Effector CD8-positive, alpha-beta T cell (primary cell): Measurements from ENCODE around the gene NOSIP.

Source experiments
- DNase-seq: peaks from one replicate; lab custom pipeline; 2025; lab: John Stamatoyannopoulos, UW

Gene NOSIP

DNA sequence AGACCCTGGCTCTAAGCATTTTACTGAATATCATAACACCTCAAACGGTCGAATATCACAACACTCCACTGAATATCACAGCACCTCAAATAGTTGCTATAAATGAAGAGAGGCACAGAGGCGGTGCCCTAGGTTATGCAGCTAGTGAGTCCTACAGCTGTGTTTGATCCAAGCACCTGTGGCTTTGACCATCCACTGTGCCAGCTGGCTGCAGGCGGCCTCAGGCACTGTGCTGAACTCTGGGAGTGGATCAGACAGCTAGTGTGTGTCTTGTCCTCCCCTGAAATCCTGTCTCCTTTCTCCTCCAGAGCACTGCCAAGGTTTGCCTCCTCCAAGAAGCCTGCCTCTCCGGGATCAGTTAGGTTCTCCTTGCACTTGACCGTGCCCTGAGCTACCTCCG, 7.3 kb downstream of the NOSIP start:
- DNase-seq = no peak

DNA sequence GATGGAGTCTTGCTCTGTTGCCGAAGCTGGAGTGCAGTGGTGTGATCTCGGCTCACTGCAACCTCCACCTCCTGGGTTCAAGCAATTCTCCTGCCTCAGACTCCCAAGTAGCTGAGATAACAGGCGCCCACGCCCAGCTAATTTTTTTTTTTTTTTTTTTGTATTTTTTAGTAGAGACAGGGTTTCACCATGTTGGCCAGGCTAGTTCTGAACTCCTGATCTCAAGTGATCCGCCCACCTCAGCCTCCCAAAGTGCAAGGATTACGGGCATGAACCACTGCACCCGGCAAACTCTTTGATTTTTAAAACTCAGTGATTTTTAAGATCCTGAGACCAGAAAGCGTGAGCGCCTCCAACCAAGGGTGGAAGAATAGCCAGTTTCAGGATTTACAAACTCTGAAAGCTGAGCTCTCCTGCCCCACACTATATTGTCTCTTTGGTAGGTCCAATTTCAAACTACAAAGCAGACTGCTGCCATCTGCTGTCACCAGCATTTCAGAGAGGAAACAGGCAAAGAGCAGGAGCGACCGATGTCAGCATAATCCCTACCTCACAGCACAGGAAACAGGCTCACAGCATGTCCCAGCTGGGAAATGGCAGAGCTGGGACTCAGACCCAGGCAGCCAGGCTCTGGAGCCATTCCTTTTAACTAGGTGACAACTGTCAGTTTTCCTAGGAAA, 9.2 kb downstream of the NOSIP start:
- no peak for DNase-seq

DNA sequence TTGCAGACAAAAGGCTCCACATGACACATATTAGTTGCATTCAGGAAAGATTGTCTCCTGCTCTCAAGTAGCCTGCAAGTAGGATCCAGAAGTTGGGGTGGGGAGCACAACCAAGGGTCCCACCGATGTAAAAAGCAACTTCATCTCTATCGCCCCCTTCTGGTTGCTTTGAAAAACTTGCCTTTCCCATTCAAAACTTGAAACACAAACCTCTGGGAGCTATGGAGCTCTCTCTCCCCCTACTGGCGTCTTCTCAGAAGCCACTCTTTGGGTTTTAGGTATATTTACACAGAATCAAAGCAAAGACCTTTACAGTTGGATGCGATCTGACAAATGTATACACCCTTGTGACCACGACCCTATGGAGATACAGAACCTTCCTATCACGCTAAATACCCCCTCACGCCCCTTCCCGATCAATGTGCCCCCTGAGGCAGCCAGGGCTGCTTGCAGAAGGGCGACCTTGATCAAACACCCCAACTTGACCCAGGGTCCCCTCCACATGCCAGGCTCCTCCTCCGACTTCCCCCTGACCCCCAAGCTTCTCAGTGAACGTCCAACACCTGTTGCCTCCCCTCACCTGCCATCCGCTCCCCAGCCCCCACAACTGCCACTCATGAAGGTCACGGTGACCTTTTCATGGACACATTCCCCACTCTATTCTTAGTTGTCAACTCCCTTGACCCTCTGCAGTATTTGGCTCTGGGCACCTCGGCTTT, 10.1 kb downstream of the NOSIP start:
- peak; percentile 56 for DNase-seq

DNA sequence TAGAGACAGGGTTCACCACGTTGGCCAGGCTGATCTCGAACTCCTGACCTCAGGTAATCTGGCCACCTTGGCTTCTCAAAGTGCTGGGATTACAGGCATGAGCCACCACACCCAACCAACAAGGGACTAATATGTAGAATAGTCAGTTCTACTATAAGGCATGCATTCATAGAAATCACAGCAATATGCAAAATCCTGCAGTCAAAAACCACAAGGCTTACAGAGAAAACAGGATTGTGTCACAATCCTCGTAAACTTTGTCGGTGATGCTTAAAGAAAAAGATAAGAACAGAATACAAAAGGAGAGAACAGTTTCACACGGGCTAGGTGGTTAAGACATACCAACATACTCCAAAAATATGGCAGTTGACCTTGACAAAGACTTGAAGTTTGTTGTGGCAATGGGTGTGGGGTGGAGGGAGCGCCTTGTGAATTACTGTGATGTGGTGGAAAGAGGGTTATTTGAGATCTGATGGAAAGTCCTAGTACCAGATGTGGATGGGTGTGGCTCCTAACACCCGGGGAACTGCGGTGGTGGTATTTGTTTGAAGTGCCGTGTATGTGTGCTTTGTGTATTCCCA, 12.4 kb downstream of the NOSIP start:
- peak; percentile 59 for DNase-seq

DNA sequence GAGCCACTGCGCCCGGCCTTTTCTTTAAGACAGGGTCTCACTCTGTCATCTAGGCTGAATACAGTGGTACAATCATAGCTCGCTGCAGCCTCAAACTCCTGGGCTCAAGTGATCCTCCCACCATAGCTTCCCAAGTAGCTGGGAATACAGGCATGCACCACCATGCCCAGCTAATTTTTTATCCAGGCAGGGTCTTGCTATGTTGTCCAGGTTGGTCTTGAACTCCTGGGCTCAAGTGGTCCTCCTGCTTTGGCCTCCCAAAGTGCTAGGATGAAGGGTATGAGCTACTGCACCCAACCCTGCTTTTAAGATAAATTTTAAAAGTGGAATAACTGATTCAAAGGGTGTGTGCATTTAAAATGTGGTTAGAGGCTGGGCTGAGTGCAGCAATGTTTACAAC, 14.1 kb downstream of the NOSIP start:
- no peak for DNase-seq

DNA sequence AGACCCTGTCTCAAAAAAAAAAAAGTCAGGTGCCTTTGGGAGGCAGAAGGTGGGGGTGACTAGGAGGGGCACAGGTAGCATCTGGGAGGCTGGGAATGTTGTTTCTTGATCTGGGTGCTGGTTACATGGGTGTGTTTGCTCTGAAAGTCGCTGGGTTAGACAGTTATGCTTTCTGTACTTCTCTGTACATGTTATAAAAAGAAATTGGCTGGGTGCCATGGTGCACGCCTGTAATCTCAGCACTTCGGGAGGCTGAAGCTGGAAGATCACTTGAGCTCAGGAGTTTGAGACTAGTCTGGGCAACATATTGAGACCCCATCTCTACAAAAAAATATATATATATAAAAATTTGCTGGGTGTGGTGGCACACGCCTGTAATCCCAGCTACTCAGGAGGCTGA, 15.1 kb downstream of the NOSIP start:
- DNase-seq = peak; percentile 15

DNA sequence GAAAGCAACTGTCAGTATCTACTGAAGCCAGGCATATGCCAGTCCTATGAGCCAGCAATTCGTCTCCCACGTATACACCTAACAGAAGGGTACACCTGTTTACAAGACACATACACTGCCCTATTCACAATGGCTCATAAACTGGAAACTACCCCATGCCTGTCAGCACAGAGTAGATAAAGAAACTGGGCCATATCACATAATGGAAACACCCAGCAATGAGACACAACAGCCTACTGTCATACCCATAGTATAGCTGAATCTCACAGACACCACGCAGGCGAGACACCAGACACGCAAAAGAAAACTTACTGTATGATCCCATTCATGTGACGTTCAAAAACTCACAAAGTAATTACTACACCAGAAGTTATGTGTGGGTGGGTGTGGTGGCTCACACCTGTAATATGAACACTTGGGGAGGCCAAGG, 15.7 kb downstream of the NOSIP start:
- DNase-seq = no peak

DNA sequence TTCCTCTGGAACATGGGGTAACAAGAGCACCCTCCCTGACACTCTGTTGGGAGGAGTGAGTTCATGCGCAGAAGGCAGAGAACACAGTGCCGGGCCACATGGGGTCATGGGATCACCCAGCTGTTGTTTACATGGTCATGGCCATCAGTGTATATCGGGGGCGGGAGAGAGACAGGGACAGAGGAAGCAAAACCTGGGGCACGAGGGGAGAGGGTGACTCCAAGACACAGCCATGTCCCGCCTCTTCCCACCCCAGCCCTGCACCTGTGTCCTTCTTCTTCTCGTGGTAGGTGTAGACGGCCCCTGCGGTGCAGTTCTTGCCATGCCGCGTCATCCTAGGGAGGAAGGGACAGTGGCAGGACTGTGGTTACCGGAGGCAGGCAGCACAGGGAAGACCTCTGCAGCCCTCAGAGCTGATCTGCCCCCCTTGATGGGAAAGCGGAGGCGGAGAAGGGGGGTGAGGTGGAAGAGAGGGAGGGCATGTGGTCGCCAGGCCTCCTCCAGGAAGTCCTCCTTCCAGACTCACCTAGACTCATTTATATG, 19.9 kb downstream of the NOSIP start:
- no peak for DNase-seq

DNA sequence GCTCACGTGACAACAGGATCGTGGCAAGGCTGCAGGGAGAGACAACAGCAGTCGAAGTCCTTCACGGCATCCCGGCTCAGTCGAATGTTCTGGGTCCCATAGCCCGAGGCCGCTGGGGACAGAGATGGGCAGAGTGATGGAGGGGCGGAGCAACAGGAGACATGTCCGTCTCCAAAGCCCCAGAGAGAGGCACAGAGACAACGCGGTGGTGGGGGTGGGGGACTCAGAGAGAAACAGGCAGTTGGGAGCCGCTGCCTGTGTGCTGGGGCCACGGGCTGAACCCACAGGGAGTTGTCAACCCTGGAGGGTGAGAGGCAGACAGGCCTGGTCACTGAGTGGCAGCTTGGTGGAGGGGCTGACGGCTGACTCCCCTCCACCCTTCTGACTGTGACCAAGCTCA, 20.4 kb downstream of the NOSIP start:
- no peak for DNase-seq

DNA sequence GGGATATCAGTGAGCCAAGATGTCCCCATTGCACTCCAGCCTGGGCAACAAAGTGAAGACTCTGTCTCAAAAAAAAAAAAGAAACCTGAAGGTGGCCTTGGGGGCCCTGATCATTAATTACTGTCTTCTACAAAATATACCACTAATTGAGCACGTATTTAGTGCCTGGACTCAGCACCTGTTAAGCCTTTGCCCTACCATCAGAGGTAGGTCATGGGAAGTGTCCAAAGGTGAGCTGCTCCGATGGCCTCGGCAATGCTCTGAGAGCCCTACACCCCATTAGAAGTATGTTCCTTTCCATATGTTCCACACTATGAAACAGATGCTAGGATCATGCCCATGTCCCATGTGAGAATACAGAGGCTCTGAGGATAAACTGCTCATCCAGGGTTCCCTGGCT, 20.9 kb downstream of the NOSIP start:
- DNase-seq = no peak

DNA sequence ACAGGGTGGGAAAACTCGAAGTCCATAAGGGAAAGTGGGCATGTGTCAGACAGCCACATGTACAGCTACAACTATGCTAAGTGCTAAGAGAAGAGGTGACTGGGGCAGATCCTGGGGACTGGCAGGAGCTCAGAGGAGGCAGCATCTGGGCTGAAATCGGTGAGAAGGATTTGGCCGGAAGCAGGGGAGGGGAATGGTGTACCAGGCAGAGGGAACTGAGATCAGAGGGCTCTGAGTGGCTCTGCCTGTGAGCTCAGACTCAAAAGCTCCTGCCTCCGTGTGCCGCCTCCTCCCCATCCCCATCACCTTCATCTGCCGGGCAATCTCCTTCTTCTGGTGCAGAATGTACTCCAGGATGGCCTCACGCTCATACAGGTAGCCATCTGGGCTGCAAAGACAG, 21.8 kb downstream of the NOSIP start:
- peak; percentile 9 for DNase-seq

DNA sequence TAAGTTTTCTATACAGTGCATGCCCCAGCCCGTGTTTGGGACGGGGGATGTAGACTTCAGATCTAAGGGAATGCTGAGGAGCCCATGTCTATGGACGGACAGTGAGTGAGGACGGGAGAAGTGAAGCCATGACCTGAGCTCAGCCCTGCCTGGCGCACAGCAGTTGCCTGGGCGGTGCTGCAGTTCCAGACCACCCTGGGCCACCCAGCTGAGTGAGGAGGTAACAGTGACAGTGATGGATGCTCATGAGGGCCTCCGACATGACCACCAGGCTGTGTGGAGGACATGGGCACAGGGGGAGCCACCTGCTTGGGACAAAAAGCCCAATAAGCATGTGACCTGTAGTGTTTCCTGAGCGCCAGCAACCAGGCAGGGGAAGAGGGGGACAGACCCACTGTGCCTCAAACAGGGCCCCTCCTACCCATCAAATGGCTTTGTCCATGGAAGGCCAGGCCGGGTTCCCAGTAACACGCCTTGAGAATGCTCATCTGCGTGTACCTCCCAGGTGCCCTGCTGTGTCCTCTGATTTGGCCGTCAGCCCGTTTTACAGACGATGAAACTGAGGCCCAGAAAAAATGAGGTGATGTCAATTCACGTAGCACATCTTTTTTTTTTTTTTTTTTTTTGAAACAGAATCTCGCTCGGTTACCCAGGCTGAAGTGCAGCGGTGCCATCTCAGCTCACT, 22.6 kb downstream of the NOSIP start:
- no peak for DNase-seq

DNA sequence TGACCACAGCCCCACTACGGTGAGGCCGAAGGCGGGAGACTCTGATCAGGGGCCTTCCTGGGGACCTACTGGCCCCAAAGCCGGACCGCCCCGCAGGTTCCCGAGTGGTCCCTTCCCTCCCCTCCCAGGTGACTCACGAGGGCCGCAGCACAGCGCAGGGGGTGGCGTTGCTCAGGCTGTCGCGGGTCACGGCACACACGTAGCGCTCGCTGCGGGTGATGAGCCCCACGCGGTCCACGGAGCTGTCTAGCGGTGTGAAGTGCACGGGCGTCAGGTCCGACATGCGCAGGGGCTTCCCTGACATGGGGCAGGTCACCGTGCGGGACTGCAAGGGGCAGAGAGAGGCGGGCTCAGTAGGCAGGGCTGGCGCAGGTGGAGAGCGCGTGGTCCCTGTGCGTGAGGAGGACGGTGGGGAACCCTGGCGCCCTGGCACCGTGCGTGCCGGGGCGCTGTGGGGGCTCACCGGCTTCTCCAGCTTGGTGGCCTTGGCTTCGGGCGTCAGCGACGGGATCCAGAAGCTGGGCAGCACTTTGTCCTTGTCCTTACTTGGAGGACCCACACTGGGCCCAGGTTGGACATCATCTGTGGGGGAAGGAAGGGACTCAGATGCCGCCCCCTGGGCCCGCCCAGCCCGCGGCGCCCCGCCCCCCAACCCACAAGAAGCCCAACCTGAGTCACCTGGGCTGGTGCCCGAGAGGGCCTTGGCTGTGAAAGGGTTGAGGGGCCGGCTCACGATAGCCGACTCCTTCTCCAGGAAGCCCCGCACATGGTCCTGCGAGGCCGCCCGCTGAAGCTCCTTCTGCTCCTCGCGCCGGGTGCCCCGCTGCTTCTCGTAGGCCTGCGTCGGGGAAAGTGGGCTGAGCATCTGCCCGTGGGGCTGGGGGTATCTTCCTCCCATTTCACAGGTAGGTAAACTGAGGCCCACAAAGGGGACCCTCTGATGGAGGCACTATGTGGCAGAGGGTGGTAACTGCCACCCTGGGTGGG, 23.7 kb downstream of the NOSIP start:
- DNase-seq = peak; percentile 45

DNA sequence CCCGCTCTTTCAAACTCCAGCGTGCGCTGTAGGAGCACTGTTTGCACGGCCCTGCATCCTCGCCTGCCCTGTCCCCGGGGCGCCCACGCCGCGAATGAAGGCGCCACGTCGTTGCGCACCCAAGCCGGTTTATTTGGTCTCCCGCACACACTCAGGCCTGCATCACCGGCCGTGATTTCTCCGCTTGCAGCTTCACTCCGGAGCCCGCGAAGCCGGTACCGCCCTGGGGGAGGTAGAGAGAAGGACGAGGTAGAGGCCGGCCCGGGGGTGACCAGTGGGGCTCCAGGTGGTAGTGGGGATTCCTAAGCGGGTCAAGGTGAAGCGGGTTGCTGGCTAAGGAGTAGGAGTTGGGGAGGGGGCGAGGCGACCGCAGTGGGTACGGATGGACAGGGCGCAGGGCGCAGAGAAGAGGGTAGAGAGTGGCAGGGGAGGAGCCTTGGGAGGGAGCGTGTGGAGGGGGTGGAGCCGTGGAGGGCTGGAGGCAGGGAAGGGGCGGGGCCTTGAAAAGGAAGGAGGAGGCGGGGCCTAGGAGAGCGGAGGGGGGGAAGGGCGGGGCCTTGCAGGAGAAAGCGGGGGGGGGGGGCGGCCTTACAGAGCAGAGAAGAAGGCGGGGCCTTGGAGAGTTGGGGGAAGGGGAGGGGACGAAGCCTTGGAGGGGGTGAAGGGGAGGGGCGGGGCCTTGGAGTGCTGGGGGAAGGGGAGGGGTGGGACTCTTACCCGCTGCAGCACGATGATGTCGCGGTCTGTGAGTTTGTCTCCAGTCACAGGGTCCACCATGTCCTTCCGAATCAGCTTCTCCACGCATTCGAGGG, 24.6 kb downstream of the NOSIP start:
- DNase-seq = peak; percentile 73

DNA sequence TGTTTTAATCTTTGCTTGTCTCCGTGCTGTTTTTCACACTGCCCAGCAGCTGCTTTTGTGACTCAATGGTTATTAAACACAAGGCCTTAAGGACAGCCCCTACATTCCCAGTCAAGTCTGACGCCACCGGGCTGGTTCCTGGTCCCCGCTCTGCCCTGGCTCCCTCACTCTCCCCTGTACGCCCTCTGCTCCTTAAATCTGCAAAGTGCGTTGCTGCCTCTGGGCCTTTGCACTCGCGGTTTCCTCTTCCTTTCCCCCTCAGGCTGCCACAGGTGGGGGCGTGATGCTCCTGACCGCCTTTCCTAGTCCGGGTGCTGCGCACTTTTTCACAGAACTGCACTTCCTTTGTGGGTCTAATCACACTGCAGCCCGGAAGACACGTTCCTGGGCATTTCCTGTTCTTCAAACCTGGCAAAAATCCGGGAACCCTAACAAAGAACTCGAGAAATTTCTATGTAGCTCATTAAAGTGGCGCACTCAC, 25.6 kb downstream of the NOSIP start:
- DNase-seq = peak; percentile 20

DNA sequence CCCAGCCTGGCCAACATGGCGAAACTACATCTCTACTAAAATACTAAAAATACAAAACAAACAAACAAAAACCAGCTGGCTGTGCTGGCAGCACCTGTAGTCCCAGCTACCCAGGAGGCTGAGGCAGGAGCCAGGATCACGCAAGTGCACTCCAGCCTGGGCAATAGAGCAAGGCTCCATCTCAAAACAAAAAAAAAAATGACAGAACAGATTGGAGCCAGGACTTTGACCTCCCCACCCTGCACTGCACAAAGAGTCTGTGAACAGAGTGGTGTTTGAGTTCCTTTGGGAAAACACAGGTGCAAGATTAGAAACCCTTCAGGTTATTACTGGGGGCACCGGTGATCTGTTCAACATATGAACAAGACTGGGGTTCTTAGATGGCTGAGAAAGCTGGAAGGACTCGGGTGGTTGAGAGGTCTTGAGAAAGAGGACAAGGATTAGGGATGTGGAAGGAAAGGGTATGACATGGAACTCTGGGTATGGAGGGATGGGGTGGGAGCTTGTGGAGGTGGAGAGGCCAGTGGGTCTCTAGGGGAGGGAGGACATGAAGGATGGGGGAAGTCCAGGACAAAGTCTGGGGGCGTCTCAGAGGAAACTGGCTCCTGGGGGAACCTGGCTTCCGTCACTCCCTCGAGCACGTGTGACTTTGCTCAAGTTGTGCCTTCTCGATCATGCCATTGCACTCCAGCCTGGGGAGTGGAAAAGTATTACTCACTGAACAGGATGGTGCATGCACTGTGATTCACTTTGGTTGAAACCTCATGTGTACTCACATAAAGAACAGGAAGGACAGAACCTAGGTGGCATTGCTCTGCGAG, 26.7 kb downstream of the NOSIP start:
- peak; percentile 13 for DNase-seq

DNA sequence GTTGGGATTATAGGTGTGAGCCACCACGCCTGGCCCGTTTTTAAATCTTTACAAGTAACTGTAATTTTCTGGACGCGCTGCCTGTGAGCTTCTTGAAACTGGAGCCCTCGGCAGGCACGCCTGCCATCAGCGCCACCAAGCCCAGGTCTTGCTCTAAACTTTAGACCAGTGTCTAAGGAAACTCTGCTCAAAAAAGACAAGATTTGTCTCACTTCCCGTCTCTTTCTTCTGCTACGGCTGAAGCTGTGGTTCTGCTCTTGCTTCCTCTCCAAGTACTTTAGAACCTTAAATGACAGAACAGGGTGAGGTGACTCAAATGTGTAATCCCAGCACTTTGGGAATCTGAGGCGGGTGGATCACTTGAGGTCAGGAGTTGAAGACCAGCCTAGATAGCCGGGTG, 27.6 kb downstream of the NOSIP start:
- peak; percentile 10 for DNase-seq

DNA sequence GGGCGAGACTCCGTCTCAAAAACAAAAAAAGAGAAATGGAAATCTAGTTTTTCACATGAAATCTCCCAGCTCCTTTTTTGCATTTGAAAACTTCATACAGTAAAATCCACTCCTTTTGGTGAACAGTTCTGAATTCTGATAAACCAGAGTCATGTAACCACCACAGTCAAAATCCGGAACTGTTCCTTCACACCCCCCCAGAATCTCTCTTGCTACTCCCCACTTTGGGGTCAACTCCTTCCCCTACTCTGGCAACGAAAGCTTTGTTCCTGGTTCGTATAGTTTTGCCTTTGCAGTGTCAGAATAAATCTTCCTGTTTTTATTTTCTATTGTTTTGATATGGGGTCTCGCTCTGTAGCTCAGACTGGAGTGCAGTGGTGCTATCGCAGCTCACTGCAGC, 28.8 kb downstream of the NOSIP start:
- DNase-seq = no peak

DNA sequence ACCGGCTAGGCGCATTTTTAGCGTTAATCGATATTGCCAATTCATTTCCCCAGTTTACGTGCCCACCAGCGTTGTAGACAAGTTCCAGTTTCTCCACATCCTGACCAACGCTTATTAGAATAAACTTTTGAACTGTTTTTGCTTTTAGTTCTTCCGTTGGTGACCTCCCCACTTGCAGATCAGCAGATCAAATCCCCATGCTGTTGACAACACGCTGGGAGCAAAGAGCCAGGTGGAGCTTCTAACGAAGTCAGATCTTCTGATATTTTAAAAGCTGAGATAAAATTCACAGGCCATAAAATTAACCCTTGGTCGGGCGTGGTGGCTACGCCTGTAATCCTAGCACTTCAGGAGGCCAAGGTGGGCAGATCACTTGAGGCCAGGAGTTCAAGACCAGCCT, 31.3 kb downstream of the NOSIP start:
- DNase-seq = no peak
